Activated T-cell treated with anti-CD3 and anti-CD28 coated beads, Interleukin-2, amount 50 U/mL, for 72 hours (primary cell): ENCODE data around the gene PRPSAP1. TPM values are rescaled to one million over a fixed set of nuclear protein-coding genes. Genes with fewer than 3 reads are reported as not detected.

Source experiments
- ATAC-seq, 2 donors: fragments of 150-1000 bp; cut with Tn5 transposase; replicated peaks in 1 of 2; 2 replicates each; pipeline ENCODE4 v1.10.0; 2021; ENCODE audit warnings: moderate library complexity in 2 of 2, mild to moderate bottlenecking in 1 of 2
- DNase-seq, 2 donors: peaks; one replicate each; pipeline ENCODE4 v3.0.0; 2021 to 2022; ENCODE audit warnings: mixed read lengths in 1 of 2
- H3K27ac Mint-ChIP-seq: one replicate; pipeline ENCODE4 v1.8.0; 2022; ENCODE audit warnings: mild to moderate bottlenecking, moderate library complexity, mixed read lengths
- H3K27me3 Mint-ChIP-seq: one replicate; pipeline ENCODE4 v1.8.0; 2022; ENCODE audit warnings: low read depth, mixed read lengths
- H3K36me3 Mint-ChIP-seq, 2 donors: one replicate each; pipeline ENCODE4 v1.8.0; 2022; ENCODE audit warnings: mixed read lengths in 2 of 2, mild to moderate bottlenecking in 1 of 2; ENCODE audit not compliant: insufficient read depth in 2 of 2
- H3K4me1 Mint-ChIP-seq: one replicate; pipeline ENCODE4 v1.8.0; 2022; ENCODE audit warnings: low read depth, mixed read lengths
- H3K4me3 Mint-ChIP-seq, 2 donors: one replicate each; pipeline ENCODE4 v1.8.0; 2022; ENCODE audit warnings: mild to moderate bottlenecking in 2 of 2, mixed read lengths in 2 of 2, moderate library complexity in 2 of 2
- H3K9me3 Mint-ChIP-seq, 2 donors: one replicate each; pipeline ENCODE4 v1.8.0; 2022; ENCODE audit warnings: mixed read lengths in 2 of 2
- total RNA-seq, 2 donors: library from RNA; stranded (reverse); gene quantifications; one replicate each; pipeline ENCODE4 v1.2.3, GENCODE V29; 2022

Gene PRPSAP1
- total RNA-seq, 2 donors from 2014 or later = 46.4 to 52.6 TPM

DNA sequence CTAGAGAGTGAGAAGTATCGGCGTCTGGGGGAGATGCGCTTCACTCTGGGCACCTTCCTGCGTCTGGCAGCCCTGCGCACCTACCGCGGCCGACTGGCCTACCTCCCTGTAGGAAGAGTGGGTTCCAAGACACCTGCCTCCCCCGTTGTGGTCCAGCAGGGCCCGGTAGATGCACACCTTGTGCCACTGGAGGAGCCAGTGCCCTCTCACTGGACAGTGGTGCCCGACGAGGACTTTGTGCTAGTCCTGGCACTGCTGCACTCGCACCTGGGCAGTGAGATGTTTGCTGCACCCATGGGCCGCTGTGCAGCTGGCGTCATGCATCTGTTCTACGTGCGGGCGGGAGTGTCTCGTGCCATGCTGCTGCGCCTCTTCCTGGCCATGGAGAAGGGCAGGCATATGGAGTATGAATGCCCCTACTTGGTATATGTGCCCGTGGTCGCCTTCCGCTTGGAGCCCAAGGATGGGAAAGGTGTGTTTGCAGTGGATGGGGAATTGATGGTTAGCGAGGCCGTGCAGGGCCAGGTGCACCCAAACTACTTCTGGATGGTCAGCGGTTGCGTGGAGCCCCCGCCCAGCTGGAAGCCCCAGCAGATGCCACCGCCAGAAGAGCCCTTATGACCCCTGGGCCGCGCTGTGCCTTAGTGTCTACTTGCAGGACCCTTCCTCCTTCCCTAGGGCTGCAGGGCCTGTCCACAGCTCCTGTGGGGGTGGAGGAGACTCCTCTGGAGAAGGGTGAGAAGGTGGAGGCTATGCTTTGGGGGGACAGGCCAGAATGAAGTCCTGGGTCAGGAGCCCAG is 33.5 kb upstream of the PRPSAP1 start:
- DNase-seq (no peak), ATAC-seq (no peak)
- no peak overlapping the region for H3K27ac Mint-ChIP-seq
- peak overlapping the region; percentile 75 to 79 for H3K4me3 Mint-ChIP-seq
- no peaks in the 10 kb centered on the region for H3K9me3 Mint-ChIP-seq
- H3K4me1 Mint-ChIP-seq = peaks cover 15% of the 10 kb centered on the region
- no peaks in the 10 kb centered on the region for H3K27me3 Mint-ChIP-seq
- peaks cover 0 to 1% of the 10 kb centered on the region in 2 donors for H3K36me3 Mint-ChIP-seq

DNA sequence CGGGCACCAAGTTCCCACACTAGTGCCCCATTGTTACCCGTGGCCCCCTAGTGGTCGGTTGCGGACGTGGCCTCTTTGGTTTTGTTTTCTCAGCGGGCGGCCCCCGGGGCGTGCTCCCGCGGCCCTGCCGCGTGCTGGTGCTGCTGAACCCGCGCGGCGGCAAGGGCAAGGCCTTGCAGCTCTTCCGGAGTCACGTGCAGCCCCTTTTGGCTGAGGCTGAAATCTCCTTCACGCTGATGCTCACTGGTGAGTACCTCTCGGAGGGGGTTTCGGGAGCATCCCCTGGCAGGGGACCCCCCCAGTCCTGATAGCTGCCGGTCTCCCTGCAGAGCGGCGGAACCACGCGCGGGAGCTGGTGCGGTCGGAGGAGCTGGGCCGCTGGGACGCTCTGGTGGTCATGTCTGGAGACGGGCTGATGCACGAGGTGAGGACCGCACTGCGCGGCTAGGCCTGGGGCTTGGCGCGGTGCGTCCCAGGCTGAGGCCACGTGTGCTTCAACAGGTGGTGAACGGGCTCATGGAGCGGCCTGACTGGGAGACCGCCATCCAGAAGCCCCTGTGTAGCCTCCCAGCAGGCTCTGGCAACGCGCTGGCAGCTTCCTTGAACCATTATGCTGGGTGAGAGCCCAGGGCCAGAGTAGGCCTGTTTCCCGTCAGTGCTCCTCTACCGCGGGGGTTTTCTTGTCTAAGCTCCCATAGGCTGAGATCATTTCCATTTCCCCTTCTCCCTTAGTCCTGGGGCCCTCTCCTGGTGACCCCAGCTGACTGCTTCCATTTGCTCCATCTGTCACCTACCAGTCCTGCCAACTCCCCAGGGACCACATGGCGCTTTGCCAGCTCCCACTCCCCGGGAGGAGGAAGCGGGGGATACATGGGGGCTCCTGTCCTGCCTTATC is 32.4 kb upstream of the PRPSAP1 start:
- H3K4me1 Mint-ChIP-seq = peaks cover 15% of the 10 kb centered on the region
- no peak overlapping the region for H3K27ac Mint-ChIP-seq
- H3K36me3 Mint-ChIP-seq = peaks cover 0 to 1% of the 10 kb centered on the region in 2 donors

DNA sequence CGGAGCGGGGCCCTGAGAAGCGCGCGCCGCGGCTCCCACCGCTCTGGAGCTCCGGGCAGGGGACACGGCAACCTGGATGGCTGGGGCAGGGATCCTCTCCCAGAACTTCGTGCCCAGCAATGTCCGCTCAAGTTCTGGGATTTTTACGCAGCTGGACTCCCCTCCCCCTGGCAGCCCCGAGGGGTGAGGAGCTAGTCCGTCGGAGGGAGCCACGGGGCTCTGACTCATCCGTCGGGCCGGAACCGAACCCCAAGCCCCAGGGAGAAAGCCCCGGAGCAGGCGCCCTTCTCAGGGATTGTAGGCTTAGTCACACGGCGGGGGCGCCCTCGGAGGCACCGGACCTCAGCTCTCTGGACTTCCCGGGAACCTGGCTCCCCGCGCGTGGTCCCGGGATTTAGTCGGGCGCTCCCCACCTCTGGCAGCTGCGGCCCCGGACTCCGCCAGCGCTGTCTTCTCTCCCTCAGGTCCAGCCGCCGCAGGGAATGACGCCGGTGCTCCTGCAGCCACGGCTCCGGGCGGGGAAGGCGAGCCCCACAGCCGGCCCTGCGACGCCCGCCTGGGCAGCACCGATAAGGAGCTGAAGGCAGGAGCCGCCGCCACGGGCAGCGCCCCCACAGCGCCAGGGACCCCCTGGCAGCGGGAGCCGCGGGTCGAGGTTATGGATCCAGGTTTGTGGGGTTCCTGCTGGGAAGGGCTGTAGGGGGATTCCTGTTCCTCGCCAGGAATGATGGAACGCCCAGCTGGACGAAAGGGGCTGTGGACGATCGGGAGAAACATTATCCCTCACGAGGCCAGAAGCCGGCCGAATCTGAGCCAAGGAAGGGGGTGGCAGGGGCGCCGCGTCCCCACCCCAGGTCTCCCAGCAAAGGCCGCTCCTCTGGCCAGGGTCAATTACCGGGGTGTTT is 31.5 kb upstream of the PRPSAP1 start:
- peaks cover 0 to 1% of the 10 kb centered on the region in 2 donors for H3K36me3 Mint-ChIP-seq
- no peak overlapping the region for H3K27ac Mint-ChIP-seq
- H3K9me3 Mint-ChIP-seq = no peaks in the 10 kb centered on the region
- H3K4me1 Mint-ChIP-seq = peaks cover 15% of the 10 kb centered on the region
- H3K4me3 Mint-ChIP-seq = peak overlapping the region; percentile 75 to 79
- ATAC-seq (peak; percentile 23 to 26), DNase-seq (peak; percentile 59 to 67)
- H3K27me3 Mint-ChIP-seq = no peaks in the 10 kb centered on the region

More for the DNA sequence above, 32.4 kb upstream of the PRPSAP1 start:
- peak; percentile 26 to 31 for ATAC-seq
- H3K4me3 Mint-ChIP-seq = peak overlapping the region; percentile 75 to 79
- DNase-seq = peak; percentile 89 to 93
- H3K9me3 Mint-ChIP-seq = no peaks in the 10 kb centered on the region
- H3K27me3 Mint-ChIP-seq = no peaks in the 10 kb centered on the region

DNA sequence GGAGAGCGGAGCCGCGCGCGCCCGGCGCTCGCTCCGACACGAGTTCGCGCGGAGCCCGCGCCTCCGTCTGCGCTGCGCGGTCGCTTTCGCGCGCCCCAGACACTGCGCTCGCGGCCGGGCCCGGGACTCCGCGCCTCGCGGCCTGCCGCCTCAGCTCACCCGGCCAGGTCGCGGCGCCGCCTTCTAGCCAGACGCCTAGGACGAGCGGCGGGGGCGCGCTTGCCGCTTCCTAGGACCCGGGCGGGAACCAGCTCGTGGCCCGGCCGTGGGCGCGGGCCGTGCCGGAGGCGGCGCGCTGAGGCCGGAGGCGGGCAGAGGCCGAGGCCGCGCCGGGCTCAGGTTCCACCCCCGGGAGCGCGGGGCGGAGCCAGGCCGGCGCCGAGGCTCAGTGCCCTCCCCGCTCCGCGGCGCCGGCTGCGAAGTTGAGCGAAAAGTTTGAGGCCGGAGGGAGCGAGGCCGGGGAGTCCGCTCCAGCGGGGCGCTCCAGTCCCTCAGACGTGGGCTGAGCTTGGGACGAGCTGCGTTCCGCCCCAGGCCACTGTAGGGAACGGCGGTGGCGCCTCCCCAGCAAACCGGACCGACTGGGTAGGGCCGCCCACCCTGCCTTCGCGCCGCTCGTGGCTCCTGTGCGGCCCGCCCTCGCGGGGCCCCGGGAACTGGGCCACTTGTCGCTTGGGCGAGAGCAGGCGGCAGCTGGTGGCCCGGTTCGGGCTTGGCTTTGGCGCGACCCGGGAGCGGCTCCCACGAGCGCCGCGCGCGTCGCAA is 30.7 kb upstream of the PRPSAP1 start, which contains the start of gene SPHK1:
TSS of gene SPHK1 (plus strand) at position 388 of the 765 bp plus-strand sequence. CDS start 1,036 bp downstream, outside the sequence.
- Mint-ChIP-seq H3K27me3 (no peaks in the 10 kb centered on the region), H3K36me3 (peaks cover 0 to 1% of the 10 kb centered on the region in 2 donors), H3K4me3 (peak within 1 kb of the TSS; percentile 95 to 98), H3K27ac (peak within 1 kb of the TSS; percentile 30), H3K9me3 (no peaks in the 10 kb centered on the region), H3K4me1 (peaks cover 15% of the 10 kb centered on the region)
- DNase-seq (peak; percentile 80 to 86), ATAC-seq (peak; percentile 76 to 77)

DNA sequence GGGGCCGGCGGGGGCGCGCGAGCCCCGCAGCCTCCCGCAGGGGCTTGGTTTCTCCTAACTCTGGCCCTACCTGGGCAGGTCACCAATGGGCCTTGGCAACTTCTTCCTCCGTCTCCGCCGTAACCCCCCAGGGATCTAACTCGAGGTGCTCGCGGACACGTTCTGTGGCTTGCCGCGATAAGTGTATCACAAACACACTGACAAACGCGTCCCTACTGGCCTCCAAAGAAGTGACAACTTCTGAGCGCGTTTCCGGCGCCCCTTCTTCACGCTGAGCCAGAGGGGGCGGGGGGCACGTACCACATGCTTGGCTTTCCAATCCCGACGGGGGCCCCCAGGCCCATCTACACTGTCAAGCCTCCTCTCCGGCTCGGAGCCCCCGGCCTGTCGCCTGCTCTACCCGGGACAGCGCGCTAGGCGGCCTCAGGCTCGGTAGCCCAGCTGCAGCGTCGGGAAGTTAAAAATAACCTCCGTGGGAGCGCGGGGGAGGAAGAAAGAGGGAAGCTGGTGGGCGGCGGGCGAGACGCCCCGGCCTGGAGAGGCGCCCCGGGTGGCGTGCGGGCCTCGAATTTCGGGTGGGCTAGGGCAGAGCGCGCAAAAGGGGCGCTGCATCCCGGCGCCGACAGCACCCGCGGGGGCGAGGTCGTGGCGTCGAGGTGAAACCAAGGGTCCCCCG is 30.0 kb upstream of the PRPSAP1 start:
- peak; percentile 41 to 48 for ATAC-seq
- DNase-seq = peak; percentile 64 to 67
- H3K4me3 Mint-ChIP-seq = peak overlapping the region; percentile 95 to 98
- H3K27ac Mint-ChIP-seq = peak overlapping the region; percentile 30
- peaks cover 15% of the 10 kb centered on the region for H3K4me1 Mint-ChIP-seq
- no peaks in the 10 kb centered on the region for H3K27me3 Mint-ChIP-seq
- H3K9me3 Mint-ChIP-seq = no peaks in the 10 kb centered on the region
- peaks cover 0 to 1% of the 10 kb centered on the region in 2 donors for H3K36me3 Mint-ChIP-seq

DNA sequence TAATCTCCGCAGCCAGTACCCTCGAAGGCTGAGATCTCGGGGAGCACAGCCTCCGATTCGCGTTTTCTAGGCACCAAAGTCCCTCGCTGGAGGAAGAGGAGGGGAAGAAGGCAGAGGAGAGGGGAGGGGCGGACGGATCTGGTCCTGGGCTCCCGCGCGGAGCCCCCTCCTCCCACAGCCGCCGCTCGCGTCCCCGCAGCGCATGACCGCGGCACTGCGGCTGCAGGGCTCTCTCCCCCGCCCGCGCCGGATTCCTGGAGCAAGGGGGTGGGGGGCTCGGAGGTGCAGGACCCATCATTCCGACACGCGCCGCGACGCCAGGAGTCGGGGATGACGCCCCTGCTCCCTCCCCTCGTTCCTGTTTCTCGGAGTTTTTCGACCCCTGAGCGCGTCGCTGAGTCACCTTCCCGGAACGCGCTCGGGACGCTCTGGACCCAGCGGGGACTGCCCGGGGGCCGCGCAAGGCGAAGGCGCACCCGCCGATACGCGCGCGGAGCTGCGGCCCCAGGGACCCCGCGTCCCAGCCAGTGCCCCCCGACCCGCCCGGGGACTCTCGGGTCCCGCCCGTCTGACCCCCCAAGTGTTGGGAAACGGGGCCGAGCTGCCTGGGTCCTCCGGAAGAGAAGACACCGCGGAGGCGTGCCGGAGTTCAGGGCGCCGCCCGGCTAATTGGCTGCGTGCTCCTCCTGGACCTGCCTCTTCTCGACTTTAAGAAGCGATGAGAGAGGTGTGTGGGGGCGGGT is 29.3 kb upstream of the PRPSAP1 start:
- peak overlapping the region; percentile 95 to 98 for H3K4me3 Mint-ChIP-seq
- no peaks in the 10 kb centered on the region for H3K27me3 Mint-ChIP-seq
- peaks cover 0 to 1% of the 10 kb centered on the region in 2 donors for H3K36me3 Mint-ChIP-seq
- no peaks in the 10 kb centered on the region for H3K9me3 Mint-ChIP-seq
- DNase-seq = peak; percentile 79 to 81
- H3K27ac Mint-ChIP-seq = no peak overlapping the region
- H3K4me1 Mint-ChIP-seq = peaks cover 15% of the 10 kb centered on the region
- ATAC-seq = peak; percentile 65 to 70

DNA sequence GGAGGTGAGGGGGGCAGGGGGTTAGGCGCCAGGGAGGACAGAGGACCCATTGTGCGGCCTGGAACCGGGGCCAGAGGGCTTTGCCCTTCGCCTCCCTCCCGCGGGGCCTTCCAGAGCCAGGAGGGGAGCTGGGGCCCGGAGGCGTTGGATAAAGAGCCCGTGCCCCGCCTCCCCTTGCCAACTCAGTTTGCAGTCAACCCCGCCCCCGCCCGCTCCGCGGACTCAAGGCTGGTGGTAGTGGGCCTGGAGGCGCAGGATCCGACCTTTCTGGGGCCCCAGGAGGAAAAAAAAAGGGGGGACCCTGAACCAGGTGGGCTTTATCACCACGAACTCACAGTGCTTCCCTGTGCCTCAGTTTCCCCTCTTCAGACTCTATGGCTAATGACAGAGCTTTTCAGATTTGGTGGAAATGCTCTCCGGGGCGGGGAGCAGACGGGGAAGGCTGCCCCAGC is 28.7 kb upstream of the PRPSAP1 start:
- H3K27me3 Mint-ChIP-seq = no peaks in the 10 kb centered on the region
- no peaks in the 10 kb centered on the region for H3K9me3 Mint-ChIP-seq
- peaks cover 15% of the 10 kb centered on the region for H3K4me1 Mint-ChIP-seq
- peaks cover 0 to 1% of the 10 kb centered on the region in 2 donors for H3K36me3 Mint-ChIP-seq
- ATAC-seq (no peak), DNase-seq (peak; percentile 38 to 46)
- peak overlapping the region; percentile 95 to 98 for H3K4me3 Mint-ChIP-seq
- no peak overlapping the region for H3K27ac Mint-ChIP-seq

DNA sequence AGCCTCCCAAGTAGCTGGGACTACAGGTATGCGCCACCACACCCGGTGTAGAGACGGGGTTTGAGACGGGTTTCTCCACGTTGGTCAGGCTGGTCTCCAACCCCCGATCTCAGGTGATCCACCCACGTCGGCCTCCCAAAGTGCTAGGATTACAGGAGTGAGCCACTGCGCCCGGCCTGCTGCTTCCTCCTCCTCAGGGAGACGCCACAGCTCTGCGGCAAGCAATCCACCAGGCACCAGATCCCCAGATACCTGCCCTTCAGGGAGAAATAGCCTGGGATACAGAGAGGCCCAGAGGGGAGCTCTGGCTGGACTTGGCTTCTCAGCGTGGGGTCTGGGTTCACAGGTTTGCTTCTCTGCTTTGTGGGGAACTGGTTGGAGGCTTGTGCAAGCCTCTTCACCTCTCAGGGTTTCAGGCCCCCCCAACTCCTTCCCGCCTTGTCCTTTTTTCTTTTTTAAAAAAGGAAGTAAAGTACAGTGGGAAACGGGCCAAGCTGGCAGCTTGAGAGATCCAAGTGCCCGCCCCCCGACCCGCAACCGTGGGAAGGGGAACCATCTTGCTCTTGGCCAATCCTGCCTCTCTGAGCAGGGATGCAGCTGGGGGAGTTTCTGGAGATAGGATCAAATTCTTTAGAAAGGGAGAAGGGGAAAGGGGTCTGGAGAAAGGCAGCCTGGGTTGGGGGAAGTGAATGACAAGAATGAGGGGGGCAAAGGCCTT is 28.1 kb upstream of the PRPSAP1 start:
- no peaks in the 10 kb centered on the region for H3K9me3 Mint-ChIP-seq
- H3K36me3 Mint-ChIP-seq = peaks cover 0 to 1% of the 10 kb centered on the region in 2 donors

DNA sequence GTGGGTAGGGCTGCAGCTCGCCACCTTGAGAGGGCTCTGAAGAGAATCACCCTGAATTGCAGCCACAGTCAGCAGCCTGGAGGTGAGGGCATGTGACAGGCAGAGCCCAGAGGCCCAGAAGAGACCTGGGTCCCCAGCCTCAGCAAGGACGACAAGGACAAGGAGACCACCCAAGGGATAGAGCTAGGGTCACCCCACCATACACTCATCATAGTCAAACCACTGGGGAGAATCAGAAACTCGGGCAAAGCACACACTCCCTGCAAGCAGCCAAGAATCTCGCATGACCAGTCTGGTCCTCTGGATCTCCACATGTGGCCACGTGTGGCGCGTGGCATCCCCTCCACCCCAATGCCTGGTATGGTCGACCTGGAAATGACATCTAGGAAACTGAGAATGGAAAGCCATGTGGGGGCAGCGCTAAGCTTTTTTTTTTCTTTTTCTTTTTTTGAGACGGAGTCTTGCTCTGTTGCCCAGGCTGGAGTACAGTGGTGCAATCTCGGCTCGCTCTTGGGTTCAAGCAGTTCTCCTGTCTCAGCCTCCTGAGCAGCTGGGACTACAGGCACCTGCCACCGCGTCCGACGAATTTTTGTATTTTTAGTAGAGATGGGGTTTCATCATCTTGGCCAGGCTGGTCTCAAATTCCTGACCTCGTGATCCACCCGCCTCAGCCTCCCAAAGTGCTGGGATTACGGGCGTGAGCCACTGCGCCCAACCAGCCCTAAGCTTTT is 26.1 kb upstream of the PRPSAP1 start:
- Mint-ChIP-seq H3K4me1 (peaks cover 5% of the 10 kb centered on the region), H3K27ac (no peak overlapping the region), H3K4me3 (no peak overlapping the region), H3K9me3 (no peaks in the 10 kb centered on the region), H3K36me3 (peaks cover 0 to 1% of the 10 kb centered on the region in 2 donors), H3K27me3 (no peaks in the 10 kb centered on the region)
- no peak for DNase-seq
- no peak for ATAC-seq

More for the DNA sequence above, 28.1 kb upstream of the PRPSAP1 start:
- Mint-ChIP-seq H3K4me3 (peak overlapping the region; percentile 95 to 98), H3K27ac (no peak overlapping the region), H3K27me3 (no peaks in the 10 kb centered on the region), H3K4me1 (peaks cover 15% of the 10 kb centered on the region)
- no peak for DNase-seq
- no peak for ATAC-seq

DNA sequence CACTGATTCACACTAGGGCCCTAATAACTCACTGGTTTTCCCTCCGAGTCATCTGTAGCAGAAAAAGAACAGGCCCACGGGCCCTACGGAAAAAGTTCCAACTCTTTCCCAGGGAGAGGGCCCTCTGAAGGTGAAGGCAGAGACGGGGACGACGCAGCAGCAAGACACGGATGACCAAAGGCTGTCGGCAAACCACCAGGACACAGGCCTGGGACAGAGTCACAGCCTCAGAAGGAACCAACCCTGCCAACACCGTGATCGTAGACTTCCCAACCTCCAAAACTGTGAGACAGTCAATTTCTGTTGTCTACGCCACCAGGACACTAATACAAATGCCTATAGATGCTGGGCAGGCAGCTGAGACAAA is 25.5 kb upstream of the PRPSAP1 start:
- H3K27me3 Mint-ChIP-seq = no peaks in the 10 kb centered on the region
- no peaks in the 10 kb centered on the region for H3K9me3 Mint-ChIP-seq
- H3K27ac Mint-ChIP-seq = no peak overlapping the region
- no peak overlapping the region for H3K4me3 Mint-ChIP-seq
- no peak for ATAC-seq
- no peak for DNase-seq
- peaks cover 0 to 1% of the 10 kb centered on the region in 2 donors for H3K36me3 Mint-ChIP-seq
- peaks cover 5% of the 10 kb centered on the region for H3K4me1 Mint-ChIP-seq
